AG04449 (cell line): ENCODE data around the gene PCK2.

Experiments used
- CTCF ChIA-PET: fragments of 350-600 bp; formaldehyde crosslinking; extraction: SDS; loops from one replicate; lab custom pipeline; 2021; ENCODE audit warnings: antibody characterized with exemption; lab: Yijun Ruan, JAX
- POLR2A ChIA-PET: fragments of 400-600, 350-600 bp; formaldehyde crosslinking; extraction: SDS; loops from one replicate; lab custom pipeline; 2020; ENCODE audit warnings: antibody characterized with exemption, inconsistent platforms; lab: Yijun Ruan, JAX
- DNase-seq: peaks from one replicate; pipeline ENCODE4 v3.0.0-alpha.2; 2010; ENCODE audit warnings: low read depth, low spot score
- H3K4me3 ChIP-seq: 2 replicates; pipeline ENCODE4 v1.5.1; 2011; ENCODE audit warnings: low read depth, mild to moderate bottlenecking, control low read depth, low read length
- CTCF ChIP-seq: IDR thresholded peaks from one replicate; pipeline ENCODE4 v1.5.1; 2011; ENCODE audit warnings: mild to moderate bottlenecking, moderate library complexity, low read length, control low read depth, inconsistent platforms; ENCODE audit not compliant: insufficient read depth; ENCODE audit errors: missing control alignments

Gene PCK2

GRCh38 chr14:24082411-24083080, 11.6 kb upstream of the PCK2 start:
- DNase-seq = no peak
- no peak for TF ChIP-seq CTCF
- POLR2A ChIA-PET = interaction anchor here (2.2 kb wide), 1 partner anchor 11 kb away, joined by 8 read pairs; the partner anchor contains the start of gene PCK2
- no peak overlapping the region for H3K4me3 ChIP-seq
- CTCF ChIA-PET = interaction anchor here (0.9 to 6.5 kb wide), 7 partner anchors 9 to 214 kb away, joined by 3 to 121 read pairs (median 6); partner anchors contain the start of genes IRF9 and PCK2

GRCh38 chr14:24083462-24083861, 10.6 kb upstream of the PCK2 start:
- POLR2A ChIA-PET = no interaction called here
- CTCF ChIA-PET = interaction anchor here (4.7 to 6.5 kb wide), 3 partner anchors 8 to 27 kb away, joined by 43 to 121 read pairs (median 74); partner anchors contain the start of gene PCK2
- no peak for DNase-seq
- no peak overlapping the region for H3K4me3 ChIP-seq
- TF ChIP-seq CTCF = no peak

- H3K4me3 ChIP-seq = no peak overlapping the region
- DNase-seq = no peak
- no peak for TF ChIP-seq CTCF
- CTCF ChIA-PET = interaction anchor here (0.8 to 3.2 kb wide), 6 partner anchors 9 to 32 kb away, joined by 4 to 35 read pairs (median 4); partner anchors contain the start of gene PCK2
- POLR2A ChIA-PET = no interaction called here
Measured at GRCh38 chr14:24084440-24084839, 9.7 kb upstream of the PCK2 start.

GRCh38 chr14:24085215-24085614, 8.9 kb upstream of the PCK2 start:
- POLR2A ChIA-PET = no interaction called here
- no peak for DNase-seq
- CTCF ChIA-PET = interaction anchor here (1.3 to 3.2 kb wide), 5 partner anchors 8 to 28 kb away, joined by 4 to 35 read pairs (median 5); partner anchors contain the start of gene PCK2
- H3K4me3 ChIP-seq = no peak overlapping the region
- TF ChIP-seq CTCF = no peak

GRCh38 chr14:24086193-24086955, 7.7 kb upstream of the PCK2 start:
- no peak for TF ChIP-seq CTCF
- ChIA-PET POLR2A (interaction anchor here (1.0 to 1.6 kb wide), 2 partner anchors 8 to 9 kb away, joined by 3 to 4 read pairs; partner anchors contain the start of gene PCK2), CTCF (interaction anchor here (0.9 to 3.2 kb wide), 5 partner anchors 7 to 29 kb away, joined by 3 to 35 read pairs (median 4); partner anchors contain the start of gene PCK2)
- DNase-seq = no peak
- H3K4me3 ChIP-seq = no peak overlapping the region

GRCh38 chr14:24087004-24087403, 7.1 kb upstream of the PCK2 start:
- no peak for DNase-seq
- CTCF ChIA-PET = interaction anchor here (1.1 to 3.2 kb wide), 3 partner anchors 9 to 29 kb away, joined by 3 to 35 read pairs (median 9); no protein-coding TSS in a partner anchor

More at GRCh38 chr14:24087004-24087403, 7.1 kb upstream of the PCK2 start:
- H3K4me3 ChIP-seq = no peak overlapping the region
- POLR2A ChIA-PET = interaction anchor here (1.6 kb wide), 1 partner anchor 8 kb away, joined by 3 read pairs; no protein-coding TSS in a partner anchor
- TF ChIP-seq CTCF = no peak
